Measurements from ENCODE around the gene EFCAB10. TPM values are rescaled to one million over a fixed set of nuclear protein-coding genes. Genes with fewer than 3 reads are reported as not detected.

The EFCAB10 gene
- total RNA-seq: not detected
- polyA plus RNA-seq: not detected

- Histone ChIP-seq H3K27ac (ENCODE audit: low read depth) (no peak within 1 kb of the TSS), H3K4me1 (ENCODE audit: insufficient read depth) (no peaks in the 10 kb centered on the region), H3K36me3 (ENCODE audit: insufficient read depth) (no peaks in the 10 kb centered on the region), H3K4me3 (ENCODE audit: low read depth, low read length) (no peak within 1 kb of the TSS)
- DNase-seq (ENCODE audit: extremely low spot score): no peak
- WGBS: 12% methylated on average over 36 of the region's 36 CpGs
Observed at GRCh38 chr7:105581066-105581811, at the start of gene EFCAB10. EFCAB10 (minus strand) TSS chr7:105581493; CDS start chr7:105581463, 30 bp downstream.

GRCh38 chr7:105625986-105626385 is 44.7 kb upstream of the EFCAB10 start:
- Histone ChIP-seq H3K36me3 (ENCODE audit: insufficient read depth) (peaks cover 2% of the 10 kb centered on the region), H3K27ac (ENCODE audit: low read depth) (no peak overlapping the region), H3K4me1 (ENCODE audit: insufficient read depth) (no peaks in the 10 kb centered on the region), H3K4me3 (ENCODE audit: low read depth, low read length) (no peak overlapping the region)
- 95% methylated on average over 2 of the region's 2 CpGs for WGBS
- no peak for DNase-seq (ENCODE audit: extremely low spot score)

- Histone ChIP-seq H3K36me3 (ENCODE audit: insufficient read depth) (peaks cover 2% of the 10 kb centered on the region), H3K27ac (ENCODE audit: low read depth) (no peak overlapping the region), H3K4me1 (ENCODE audit: insufficient read depth) (no peaks in the 10 kb centered on the region), H3K4me3 (ENCODE audit: low read depth, low read length) (no peak overlapping the region)
- 96% methylated on average over 15 of the region's 15 CpGs for WGBS
- no peak for DNase-seq (ENCODE audit: extremely low spot score)
Observed at GRCh38 chr7:105623906-105624305, 42.6 kb upstream of the EFCAB10 start.

- 87% methylated on average over 5 of the region's 5 CpGs for WGBS
- DNase-seq (ENCODE audit: extremely low spot score): no peak
- H3K36me3 ChIP-seq (ENCODE audit: insufficient read depth): peaks cover 2% of the 10 kb centered on the region
- H3K27ac ChIP-seq (ENCODE audit: low read depth): no peak overlapping the region
- no peaks in the 10 kb centered on the region for H3K4me1 ChIP-seq (ENCODE audit: insufficient read depth)
- no peak overlapping the region for H3K4me3 ChIP-seq (ENCODE audit: low read depth, low read length)
Observed at GRCh38 chr7:105623378-105623777, 42.1 kb upstream of the EFCAB10 start.

GRCh38 chr7:105622106-105622731 is 40.9 kb upstream of the EFCAB10 start:
- Histone ChIP-seq H3K36me3 (ENCODE audit: insufficient read depth) (peaks cover 2% of the 10 kb centered on the region), H3K27ac (ENCODE audit: low read depth) (no peak overlapping the region), H3K4me3 (ENCODE audit: low read depth, low read length) (no peak overlapping the region), H3K4me1 (ENCODE audit: insufficient read depth) (no peaks in the 10 kb centered on the region)
- no peak for DNase-seq (ENCODE audit: extremely low spot score)
- 77% methylated on average over 15 of the region's 15 CpGs for WGBS

GRCh38 chr7:105621617-105622016 is 40.3 kb upstream of the EFCAB10 start:
- Histone ChIP-seq H3K4me1 (ENCODE audit: insufficient read depth) (no peaks in the 10 kb centered on the region), H3K4me3 (ENCODE audit: low read depth, low read length) (no peak overlapping the region), H3K36me3 (ENCODE audit: insufficient read depth) (peaks cover under 1% of the 10 kb centered on the region), H3K27ac (ENCODE audit: low read depth) (no peak overlapping the region)
- WGBS: 37% methylated on average over 3 of the region's 3 CpGs
- peak; percentile 39 for DNase-seq (ENCODE audit: extremely low spot score)

GRCh38 chr7:105621176-105621575 is 39.9 kb upstream of the EFCAB10 start:
- DNase-seq (ENCODE audit: extremely low spot score): no peak
- H3K27ac ChIP-seq (ENCODE audit: low read depth): no peak overlapping the region
- WGBS: 23% methylated on average over 2 of the region's 2 CpGs
- no peaks in the 10 kb centered on the region for H3K4me1 ChIP-seq (ENCODE audit: insufficient read depth)
- H3K36me3 ChIP-seq (ENCODE audit: insufficient read depth): no peaks in the 10 kb centered on the region
- no peak overlapping the region for H3K4me3 ChIP-seq (ENCODE audit: low read depth, low read length)

GRCh38 chr7:105619590-105619989 is 38.3 kb upstream of the EFCAB10 start:
- WGBS: 98% methylated on average over 4 of the region's 4 CpGs
- H3K4me3 ChIP-seq (ENCODE audit: low read depth, low read length): no peak overlapping the region
- no peak overlapping the region for H3K27ac ChIP-seq (ENCODE audit: low read depth)
- H3K36me3 ChIP-seq (ENCODE audit: insufficient read depth): peaks cover 2% of the 10 kb centered on the region
- no peaks in the 10 kb centered on the region for H3K4me1 ChIP-seq (ENCODE audit: insufficient read depth)
- no peak for DNase-seq (ENCODE audit: extremely low spot score)

GRCh38 chr7:105618016-105618296 is 36.7 kb upstream of the EFCAB10 start:
- 83% methylated on average over 5 of the region's 5 CpGs for WGBS
- Histone ChIP-seq H3K4me3 (ENCODE audit: low read depth, low read length) (no peak overlapping the region), H3K4me1 (ENCODE audit: insufficient read depth) (no peaks in the 10 kb centered on the region), H3K36me3 (ENCODE audit: insufficient read depth) (peaks cover 2% of the 10 kb centered on the region), H3K27ac (ENCODE audit: low read depth) (no peak overlapping the region)
- DNase-seq (ENCODE audit: extremely low spot score): no peak

GRCh38 chr7:105617280-105618015 is 36.2 kb upstream of the EFCAB10 start:
- H3K27ac ChIP-seq (ENCODE audit: low read depth): no peak overlapping the region
- WGBS: 94% methylated on average over 14 of the region's 14 CpGs
- no peak overlapping the region for H3K4me3 ChIP-seq (ENCODE audit: low read depth, low read length)
- no peaks in the 10 kb centered on the region for H3K4me1 ChIP-seq (ENCODE audit: insufficient read depth)
- no peak for DNase-seq (ENCODE audit: extremely low spot score)
- H3K36me3 ChIP-seq (ENCODE audit: insufficient read depth): peaks cover 2% of the 10 kb centered on the region

GRCh38 chr7:105614341-105614840 is 33.1 kb upstream of the EFCAB10 start:
- H3K36me3 ChIP-seq (ENCODE audit: insufficient read depth): peaks cover 2% of the 10 kb centered on the region
- WGBS: 94% methylated on average over 20 of the region's 20 CpGs

GRCh38 chr7:105613611-105614330 is 32.5 kb upstream of the EFCAB10 start:
- peaks cover 2% of the 10 kb centered on the region for H3K36me3 ChIP-seq (ENCODE audit: insufficient read depth)

More at GRCh38 chr7:105614341-105614840, 33.1 kb upstream of the EFCAB10 start:
- Histone ChIP-seq H3K4me3 (ENCODE audit: low read depth, low read length) (no peak overlapping the region), H3K4me1 (ENCODE audit: insufficient read depth) (no peaks in the 10 kb centered on the region), H3K27ac (ENCODE audit: low read depth) (no peak overlapping the region)
- DNase-seq (ENCODE audit: extremely low spot score): no peak

GRCh38 chr7:105612806-105613205 is 31.5 kb upstream of the EFCAB10 start:
- no peak for DNase-seq (ENCODE audit: extremely low spot score)
- H3K4me1 ChIP-seq (ENCODE audit: insufficient read depth): no peaks in the 10 kb centered on the region
- H3K27ac ChIP-seq (ENCODE audit: low read depth): no peak overlapping the region
- no peak overlapping the region for H3K4me3 ChIP-seq (ENCODE audit: low read depth, low read length)
- peaks cover 2% of the 10 kb centered on the region for H3K36me3 ChIP-seq (ENCODE audit: insufficient read depth)
- WGBS: 92% methylated on average over 9 of the region's 9 CpGs

More at GRCh38 chr7:105613611-105614330, 32.5 kb upstream of the EFCAB10 start:
- WGBS: 95% methylated on average over 32 of the region's 32 CpGs
- DNase-seq (ENCODE audit: extremely low spot score): no peak
- Histone ChIP-seq H3K4me1 (ENCODE audit: insufficient read depth) (no peaks in the 10 kb centered on the region), H3K27ac (ENCODE audit: low read depth) (no peak overlapping the region), H3K4me3 (ENCODE audit: low read depth, low read length) (no peak overlapping the region)

Data from urinary bladder (tissue), 4 donors.